Measurements from ENCODE around the gene SPG11.

DNA sequence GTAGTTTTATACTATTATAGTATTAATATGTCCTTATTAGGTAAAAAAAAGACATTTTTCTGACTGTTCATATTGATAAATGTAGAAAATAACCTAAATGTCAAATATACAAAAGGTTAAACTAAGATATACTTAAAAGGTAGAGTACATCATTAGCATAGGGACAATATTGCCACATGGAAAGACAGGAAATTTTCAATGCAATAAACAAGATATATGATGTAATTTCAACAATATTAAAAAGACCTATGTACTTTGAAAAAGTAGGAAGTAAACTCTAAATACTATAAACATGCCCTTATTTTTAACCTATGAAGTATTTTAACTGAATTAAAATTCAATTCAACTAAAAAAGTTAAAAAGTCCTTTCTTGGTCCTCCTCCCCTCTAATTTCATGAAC, 1.9 kb downstream of the SPG11 start:
- TF ChIP-seq, protein P1, sequence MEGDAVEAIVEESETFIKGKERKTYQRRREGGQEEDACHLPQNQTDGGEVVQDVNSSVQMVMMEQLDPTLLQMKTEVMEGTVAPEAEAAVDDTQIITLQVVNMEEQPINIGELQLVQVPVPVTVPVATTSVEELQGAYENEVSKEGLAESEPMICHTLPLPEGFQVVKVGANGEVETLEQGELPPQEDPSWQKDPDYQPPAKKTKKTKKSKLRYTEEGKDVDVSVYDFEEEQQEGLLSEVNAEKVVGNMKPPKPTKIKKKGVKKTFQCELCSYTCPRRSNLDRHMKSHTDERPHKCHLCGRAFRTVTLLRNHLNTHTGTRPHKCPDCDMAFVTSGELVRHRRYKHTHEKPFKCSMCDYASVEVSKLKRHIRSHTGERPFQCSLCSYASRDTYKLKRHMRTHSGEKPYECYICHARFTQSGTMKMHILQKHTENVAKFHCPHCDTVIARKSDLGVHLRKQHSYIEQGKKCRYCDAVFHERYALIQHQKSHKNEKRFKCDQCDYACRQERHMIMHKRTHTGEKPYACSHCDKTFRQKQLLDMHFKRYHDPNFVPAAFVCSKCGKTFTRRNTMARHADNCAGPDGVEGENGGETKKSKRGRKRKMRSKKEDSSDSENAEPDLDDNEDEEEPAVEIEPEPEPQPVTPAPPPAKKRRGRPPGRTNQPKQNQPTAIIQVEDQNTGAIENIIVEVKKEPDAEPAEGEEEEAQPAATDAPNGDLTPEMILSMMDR (IDR thresholded peaks at IDR 0.05; ENCODE audit: low read depth, low read length) = no peak
- TF ChIP-seq MAX (IDR thresholded peaks at IDR 0.05; ENCODE audit: low read depth, low read length) (no peak), POLR2A (IDR thresholded peaks at IDR 0.05; ENCODE audit: extremely low read depth, insufficient read length) (no peak), MYC (IDR thresholded peaks at IDR 0.05; ENCODE audit: low read depth, low read length) (no peak)
